ENCODE results near the gene GK. TPM values are rescaled to one million over a fixed set of nuclear protein-coding genes. Genes with fewer than 3 reads are reported as not detected.
"Not testable (repeated sequence)": the region's sequence is repeated elsewhere in the genome, so short reads cannot be mapped to it uniquely, and the experiment has no call there.

Gene GK
- 4.1 and 5.5 TPM in 2 replicates for total RNA-seq (2014; rRNA removed; shearing (Covaris generic); ENCODE audit: low replicate concordance)

DNA sequence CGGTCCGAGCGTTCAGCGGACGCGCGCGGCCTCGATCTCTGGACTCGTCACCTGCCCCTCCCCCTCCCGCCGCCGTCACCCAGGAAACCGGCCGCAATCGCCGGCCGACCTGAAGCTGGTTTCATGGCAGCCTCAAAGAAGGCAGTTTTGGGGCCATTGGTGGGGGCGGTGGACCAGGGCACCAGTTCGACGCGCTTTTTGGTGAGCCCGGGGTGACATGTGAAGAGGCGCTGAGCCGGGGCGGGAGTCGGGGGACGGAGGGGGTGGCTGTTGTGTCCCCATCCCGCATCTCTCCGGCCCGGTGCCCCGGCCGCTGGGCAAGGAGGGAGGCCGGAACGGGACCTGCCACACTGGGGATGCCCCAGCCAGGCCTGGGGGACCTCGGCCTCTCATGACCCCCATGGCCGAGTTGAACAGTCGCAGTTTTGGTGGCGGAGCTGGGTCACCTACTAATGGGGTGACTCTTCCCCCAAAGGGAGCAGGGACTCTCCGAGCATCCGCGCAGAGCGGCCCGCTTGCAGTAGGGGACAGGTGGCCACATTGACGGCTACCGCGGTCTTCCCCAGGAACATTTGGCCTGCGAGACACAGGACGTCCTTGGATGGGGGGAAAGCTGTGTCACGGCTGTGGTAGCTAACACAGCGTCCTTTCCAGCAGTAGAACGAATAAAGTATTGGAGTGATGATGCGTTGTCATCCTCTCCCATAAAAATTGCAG lies at the start of gene GK:
Gene GK (plus strand): TSS at position 9 of the 717 bp plus-strand sequence. CDS start 115 bp downstream, at position 124.
- Histone ChIP-seq H3K36me3 (no peaks in the 10 kb centered on the region), H3K9me3 (no peaks in the 10 kb centered on the region), H3K27me3 (no peaks in the 10 kb centered on the region), H3K4me3 (peak within 1 kb of the TSS; percentile 60)
- DNase-seq, result no peak

- DNase-seq, result no peak
- H3K9me3 ChIP-seq, result no peaks in the 10 kb centered on the region
- H3K27me3 ChIP-seq, result no peaks in the 10 kb centered on the region
- H3K36me3 ChIP-seq, result no peaks in the 10 kb centered on the region
- H3K4me3 ChIP-seq, result no peak overlapping the region
Measured at GRCh38 chrX:30607155-30607554, 46.1 kb upstream of the GK start.

- no peak for DNase-seq
- Histone ChIP-seq H3K4me3 (no peak overlapping the region), H3K36me3 (no peaks in the 10 kb centered on the region), H3K27me3 (no peaks in the 10 kb centered on the region), H3K9me3 (no peaks in the 10 kb centered on the region)
Measured at GRCh38 chrX:30610026-30610425, 43.2 kb upstream of the GK start.

- no peak for DNase-seq
Measured at GRCh38 chrX:30612250-30612655, 41.0 kb upstream of the GK start.

GRCh38 chrX:30613721-30614120 lies 39.5 kb upstream of the GK start:
- no peaks in the 10 kb centered on the region for H3K9me3 ChIP-seq
- no peak overlapping the region for H3K4me3 ChIP-seq
- DNase-seq, result no peak
- no peaks in the 10 kb centered on the region for H3K27me3 ChIP-seq
- H3K36me3 ChIP-seq, result no peaks in the 10 kb centered on the region

More at GRCh38 chrX:30612250-30612655, 41.0 kb upstream of the GK start:
- no peak overlapping the region for H3K4me3 ChIP-seq
- no peaks in the 10 kb centered on the region for H3K27me3 ChIP-seq
- no peaks in the 10 kb centered on the region for H3K36me3 ChIP-seq
- no peaks in the 10 kb centered on the region for H3K9me3 ChIP-seq

DNA sequence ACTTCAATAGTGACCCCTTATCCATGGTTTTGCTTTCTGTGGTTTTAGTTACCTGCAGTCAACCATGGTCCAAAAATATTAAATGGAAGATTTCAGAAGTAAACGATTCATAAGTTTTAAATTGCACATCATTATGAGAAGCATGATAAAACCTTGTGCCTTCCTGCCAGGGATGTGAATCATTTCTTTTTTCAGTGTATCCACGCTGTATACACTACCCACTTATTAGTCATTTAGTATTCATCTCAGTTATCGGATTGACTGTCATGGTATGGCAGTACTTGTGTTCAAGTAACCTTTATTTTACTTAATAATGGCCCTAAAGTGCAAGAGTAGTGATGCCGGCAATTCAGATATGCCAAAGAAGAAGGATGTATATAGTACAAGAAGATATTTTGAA lies 38.0 kb upstream of the GK start:
- Histone ChIP-seq H3K36me3 (no peaks in the 10 kb centered on the region), H3K9me3 (no peaks in the 10 kb centered on the region), H3K27me3 (no peaks in the 10 kb centered on the region), H3K4me3 (no peak overlapping the region)
- peak; percentile 9 for DNase-seq

DNA sequence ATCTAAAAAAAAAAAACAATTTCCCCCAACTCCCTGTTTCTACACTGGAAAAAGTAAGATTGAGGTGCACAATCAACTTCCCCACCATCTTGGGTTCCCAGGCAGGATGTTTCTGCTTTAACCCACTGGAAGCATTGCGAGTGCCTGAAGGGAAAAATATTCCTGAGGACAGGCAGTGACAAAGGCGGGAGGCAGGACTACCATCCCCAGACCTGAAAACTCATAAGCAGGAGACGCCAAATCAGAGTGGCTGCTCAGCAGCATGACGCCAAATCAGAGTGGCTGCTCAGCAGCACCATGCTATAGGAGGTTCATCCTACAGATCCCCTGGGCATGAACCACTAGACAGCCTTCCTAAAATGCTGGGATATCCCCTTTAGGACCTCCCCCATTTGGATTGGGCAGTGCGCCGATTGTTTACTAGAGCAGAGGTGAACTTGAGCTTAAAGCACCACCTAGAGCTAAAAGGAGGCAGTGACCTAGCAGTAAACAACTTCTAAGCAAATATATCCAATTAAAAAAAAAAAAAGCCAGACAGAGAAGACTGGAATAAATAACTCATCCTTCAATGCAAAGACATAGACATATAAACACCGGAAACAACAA lies 35.0 kb upstream of the GK start:
- H3K36me3 ChIP-seq, result no peaks in the 10 kb centered on the region
- H3K4me3 ChIP-seq, result no peak overlapping the region
- DNase-seq, result no peak
- no peaks in the 10 kb centered on the region for H3K9me3 ChIP-seq
- H3K27me3 ChIP-seq, result no peaks in the 10 kb centered on the region

GRCh38 chrX:30620125-30620524 lies 33.1 kb upstream of the GK start:
- DNase-seq, result peak; percentile 41
- no peak overlapping the region for H3K4me3 ChIP-seq
- H3K9me3 ChIP-seq, result no peaks in the 10 kb centered on the region

GRCh38 chrX:30620980-30621618 lies 32.1 kb upstream of the GK start:
- H3K9me3 ChIP-seq, result no peaks in the 10 kb centered on the region
- H3K4me3 ChIP-seq, result no peak overlapping the region
- no peaks in the 10 kb centered on the region for H3K36me3 ChIP-seq
- peak; percentile 72 for DNase-seq
- no peaks in the 10 kb centered on the region for H3K27me3 ChIP-seq

More at GRCh38 chrX:30620125-30620524, 33.1 kb upstream of the GK start:
- Histone ChIP-seq H3K36me3 (no peaks in the 10 kb centered on the region), H3K27me3 (no peaks in the 10 kb centered on the region)

GRCh38 chrX:30622361-30622760 lies 30.9 kb upstream of the GK start:
- Histone ChIP-seq H3K27me3 (no peaks in the 10 kb centered on the region), H3K9me3 (no peaks in the 10 kb centered on the region), H3K36me3 (no peaks in the 10 kb centered on the region), H3K4me3 (no peak overlapping the region)
- no peak for DNase-seq

- no peak overlapping the region for H3K4me3 ChIP-seq
- no peaks in the 10 kb centered on the region for H3K36me3 ChIP-seq
- no peaks in the 10 kb centered on the region for H3K27me3 ChIP-seq
- no peaks in the 10 kb centered on the region for H3K9me3 ChIP-seq
- DNase-seq, result no peak
Measured at GRCh38 chrX:30626402-30626801, 26.8 kb upstream of the GK start.

DNA sequence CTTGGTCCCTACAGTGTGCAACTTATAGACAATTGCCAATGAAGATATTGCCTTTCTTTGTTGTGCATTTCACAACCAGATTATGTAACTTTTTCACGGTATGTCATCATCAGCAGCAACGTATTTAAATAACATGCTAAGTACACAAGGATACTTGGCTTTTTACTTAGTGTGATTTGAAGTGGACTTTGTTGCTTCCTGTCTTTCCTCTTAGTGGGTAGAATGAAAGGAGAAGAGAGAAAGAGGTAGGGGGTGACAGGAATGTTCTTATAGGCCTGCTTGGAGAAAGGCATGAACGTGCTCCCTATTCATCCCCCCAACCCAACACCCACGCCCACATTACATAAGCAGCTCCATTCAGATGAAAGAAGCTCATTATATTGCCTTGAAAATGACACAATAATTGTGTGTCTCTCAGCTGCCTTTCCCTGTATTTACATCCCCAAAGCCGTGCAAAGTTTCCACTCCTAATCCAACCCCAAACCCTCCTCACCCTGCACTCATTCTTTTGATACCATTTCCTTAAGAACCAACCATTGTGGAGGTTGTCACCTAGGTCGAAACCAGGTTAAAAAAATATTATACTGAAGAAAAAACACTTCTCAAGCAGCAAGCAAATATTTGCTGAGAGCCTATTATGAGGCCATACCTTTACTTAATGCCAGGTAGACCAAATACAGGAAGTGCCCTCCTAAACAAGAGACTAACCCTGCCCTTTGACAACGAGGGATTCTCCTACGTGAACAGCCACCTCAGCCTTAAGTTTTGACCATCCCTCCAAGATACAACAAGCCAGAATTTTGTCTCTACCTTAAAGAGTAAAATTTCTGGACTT lies 25.2 kb upstream of the GK start:
- no peak for DNase-seq
- Histone ChIP-seq H3K27me3 (no peaks in the 10 kb centered on the region), H3K36me3 (no peaks in the 10 kb centered on the region), H3K4me3 (no peak overlapping the region), H3K9me3 (no peaks in the 10 kb centered on the region)

DNA sequence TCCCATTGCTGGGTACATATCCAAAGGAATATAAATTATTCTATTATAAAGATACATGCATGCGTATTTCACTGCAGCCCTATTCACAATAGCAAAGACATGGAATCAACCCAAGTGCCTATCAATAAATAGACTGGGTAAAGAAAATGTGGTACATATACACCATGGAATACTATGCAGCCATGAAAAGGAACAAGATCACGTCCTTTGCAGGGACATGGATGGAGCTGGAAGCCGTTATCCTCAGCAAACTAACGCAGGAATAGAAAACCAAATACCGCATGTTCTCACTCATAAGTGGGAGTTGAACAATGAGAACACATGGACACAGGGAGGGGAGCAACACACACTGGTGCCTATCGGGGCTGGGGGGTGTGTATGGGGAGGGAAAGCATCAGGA lies 19.2 kb upstream of the GK start:
- not testable (repeated sequence) for H3K36me3 ChIP-seq, H3K27me3 ChIP-seq, H3K4me3 ChIP-seq, H3K9me3 ChIP-seq, DNase-seq

- Histone ChIP-seq H3K4me3 (no peak overlapping the region), H3K36me3 (no peaks in the 10 kb centered on the region), H3K9me3 (no peaks in the 10 kb centered on the region), H3K27me3 (no peaks in the 10 kb centered on the region)
- no peak for DNase-seq
Measured at GRCh38 chrX:30635630-30636029, 17.6 kb upstream of the GK start.

DNA sequence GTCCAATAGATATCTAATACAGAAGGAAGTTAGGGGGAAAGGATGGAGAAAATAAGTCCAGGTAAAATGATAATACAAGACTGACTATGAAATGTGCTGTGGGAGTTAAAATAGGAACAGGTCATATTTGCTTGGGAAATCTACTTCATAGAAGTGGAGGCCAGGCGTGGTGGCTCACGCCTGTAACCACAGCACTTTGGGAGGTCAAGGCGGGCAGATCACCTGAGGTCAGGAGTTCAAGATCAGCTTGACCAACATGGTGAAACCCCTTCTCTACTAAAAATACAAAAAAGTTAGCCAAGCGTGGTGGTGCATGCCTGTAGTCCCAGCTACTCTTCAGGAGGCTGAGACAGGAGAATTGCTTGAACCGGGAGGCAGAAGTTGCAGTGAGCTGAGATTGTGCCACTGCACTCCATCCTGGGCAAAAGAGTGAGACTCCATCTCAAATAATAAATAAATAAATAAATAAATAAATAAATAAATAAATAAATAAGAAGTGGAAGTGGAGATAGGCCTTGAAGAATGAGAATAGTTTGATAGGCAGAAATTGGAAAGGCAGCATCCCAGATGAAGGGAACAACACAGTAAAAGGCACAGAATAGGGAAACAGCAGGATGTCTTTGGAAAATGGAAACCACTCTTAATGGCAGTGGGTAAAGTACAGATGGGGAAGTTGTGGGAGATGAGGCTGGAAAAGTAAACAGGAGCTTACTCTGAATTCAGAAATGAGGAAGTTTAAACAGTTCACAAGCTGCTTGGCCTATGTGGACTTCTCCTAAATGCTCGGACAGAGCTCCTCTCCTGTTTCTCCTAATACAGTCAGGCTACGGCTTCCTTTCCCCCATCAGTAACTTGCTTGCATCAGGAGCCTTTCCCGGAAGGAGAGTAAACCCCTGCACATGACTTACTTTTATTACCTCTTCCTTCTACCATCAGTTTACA lies 15.1 kb upstream of the GK start:
- no peak for DNase-seq
- no peaks in the 10 kb centered on the region for H3K9me3 ChIP-seq
- no peaks in the 10 kb centered on the region for H3K36me3 ChIP-seq
- no peaks in the 10 kb centered on the region for H3K27me3 ChIP-seq
- H3K4me3 ChIP-seq, result no peak overlapping the region

DNA sequence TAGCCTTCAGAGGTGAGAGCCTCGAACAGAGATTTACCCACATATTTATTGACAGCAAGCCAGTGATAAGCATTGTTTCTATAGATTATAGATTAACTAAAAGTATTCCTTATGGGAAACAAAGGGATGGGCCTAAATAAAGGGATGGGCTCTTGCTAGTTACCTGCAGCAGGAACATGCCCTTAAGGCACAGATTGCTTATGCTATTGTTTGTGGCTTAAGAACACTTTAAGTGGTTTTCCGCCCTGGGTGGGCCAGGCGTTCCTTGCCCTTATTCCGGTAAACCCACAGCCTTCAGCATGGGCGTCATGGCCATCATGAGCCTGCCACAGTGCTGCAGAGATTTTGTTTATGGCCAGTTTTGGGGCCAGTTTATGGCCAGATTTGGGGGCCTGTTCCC lies 13.5 kb upstream of the GK start:
- H3K36me3 ChIP-seq, H3K9me3 ChIP-seq, H3K4me3 ChIP-seq, H3K27me3 ChIP-seq, DNase-seq: not testable (repeated sequence)
